ENCODE results near the gene NECTIN1.
A peak's percentile ranks its signal among the peaks of the same experiment; 100 is the strongest.

NECTIN1 gene

DNA sequence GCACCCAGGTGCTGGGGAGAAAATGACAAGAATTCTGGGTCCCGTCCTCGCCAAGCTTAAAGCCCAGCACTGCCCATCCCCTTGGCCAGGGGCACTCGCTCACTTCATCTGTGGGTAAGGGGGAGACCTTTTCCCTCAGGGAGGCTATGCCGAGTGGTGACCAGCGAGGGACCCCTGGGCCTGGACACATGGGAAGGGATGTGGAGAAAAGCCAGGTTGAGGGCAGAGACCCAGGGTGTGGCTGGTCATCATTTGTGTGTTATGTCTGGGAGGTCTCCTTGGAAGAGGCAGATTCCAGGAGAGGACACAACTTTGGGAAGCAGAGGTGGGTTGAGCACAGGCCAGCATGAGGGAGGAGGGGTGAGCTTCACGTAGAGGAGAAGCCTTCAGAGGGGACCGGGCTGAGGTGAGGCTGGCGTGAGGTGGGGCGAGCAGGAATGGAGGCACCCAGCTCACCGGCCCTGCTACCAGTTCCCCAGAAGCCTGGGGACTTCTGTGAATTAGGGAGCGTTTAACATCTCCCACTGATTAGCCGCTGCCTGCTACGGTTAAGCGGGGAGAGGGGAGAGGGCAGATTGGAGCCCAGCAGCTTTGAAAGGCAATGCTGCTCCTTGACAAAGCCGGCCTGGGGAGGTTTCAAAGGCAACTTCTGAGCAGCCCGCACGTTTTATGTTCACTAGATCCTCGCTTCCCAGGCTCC is 25.8 kb upstream of the NECTIN1 start:
- DNase-seq: no peak

DNA sequence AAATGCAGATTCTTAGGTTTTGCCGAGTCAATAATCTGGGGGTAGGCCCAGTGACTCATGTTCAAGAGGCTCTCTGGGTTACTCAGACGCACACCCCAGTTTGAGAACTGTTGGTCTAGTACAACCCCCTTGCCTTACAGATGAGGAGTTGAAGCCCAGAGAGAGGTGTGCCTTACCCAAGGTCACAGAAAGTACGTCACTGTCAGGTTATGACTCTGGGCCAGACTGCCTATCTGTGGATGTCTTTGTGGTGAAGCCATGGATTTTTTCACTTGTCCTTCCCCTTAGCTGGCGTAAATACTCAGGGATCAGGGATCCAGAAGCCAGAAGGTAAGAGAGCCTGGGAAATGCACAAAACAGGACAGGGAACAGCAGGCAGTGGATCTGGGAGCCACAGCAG is 25.2 kb upstream of the NECTIN1 start:
- no peak for DNase-seq

DNA sequence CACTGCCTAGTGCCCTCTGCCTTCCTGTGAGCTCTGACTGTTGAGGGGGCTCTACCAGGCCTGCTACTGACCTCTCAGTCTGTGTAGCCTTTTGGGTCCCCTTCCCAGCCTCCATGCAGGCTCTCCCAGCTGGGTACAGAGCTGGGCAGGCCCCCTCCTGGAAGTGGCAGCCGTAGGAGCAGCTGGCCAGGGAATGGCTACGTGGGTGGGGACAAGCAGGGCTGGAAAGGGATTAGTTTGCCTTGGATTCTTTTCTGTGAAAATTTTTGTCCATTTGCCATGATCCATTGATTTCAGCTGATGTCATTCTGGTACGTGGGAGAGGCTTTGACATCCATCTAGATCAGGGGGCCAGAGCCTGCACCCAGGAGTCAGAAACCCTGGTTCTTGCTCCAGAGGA is 23.9 kb upstream of the NECTIN1 start:
- no peak for DNase-seq

DNA sequence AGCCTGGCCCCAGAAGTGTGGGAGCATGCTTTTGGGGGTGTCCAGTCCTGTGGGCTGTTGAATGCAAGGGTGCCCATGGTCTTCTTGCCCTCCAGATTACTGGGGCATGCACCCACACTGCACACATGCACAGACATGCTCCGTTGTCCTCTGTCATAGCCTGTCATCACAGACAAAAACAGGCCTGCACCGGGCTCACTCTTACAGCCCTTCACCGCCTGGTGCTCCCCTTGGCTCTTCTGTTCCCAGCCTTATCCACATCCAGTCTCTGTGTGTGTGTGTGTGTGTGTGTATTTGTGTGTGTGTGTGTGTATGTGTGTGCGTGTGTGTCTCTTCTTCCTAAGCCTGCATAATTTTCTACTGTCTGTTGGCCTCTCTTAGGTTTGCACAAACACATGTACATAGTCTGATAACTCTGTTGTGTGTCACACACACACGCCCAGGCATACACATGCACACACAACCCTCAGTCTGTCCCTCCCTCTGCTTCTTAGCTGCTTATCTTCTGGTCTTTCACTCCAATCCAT is 23.4 kb upstream of the NECTIN1 start:
- no peak for DNase-seq

DNA sequence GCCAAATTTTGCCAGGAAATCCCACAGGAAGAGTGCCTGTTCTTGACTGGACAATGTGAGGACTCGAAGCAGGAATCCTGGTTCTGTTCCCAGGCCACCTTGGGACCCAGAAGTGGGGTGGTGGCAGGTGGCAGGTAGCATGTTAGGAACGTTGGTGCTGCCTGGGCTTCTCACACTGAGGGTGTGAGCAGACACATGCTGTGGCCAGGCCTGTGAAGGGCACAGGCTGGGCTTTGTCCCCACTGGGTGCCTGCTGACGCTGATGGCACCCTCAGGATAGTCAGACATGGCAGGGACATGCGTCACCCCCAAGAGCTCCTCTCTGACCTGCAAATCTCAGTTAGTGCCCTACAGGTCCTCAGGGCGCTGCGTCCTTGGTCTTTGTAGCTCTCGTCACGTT is 21.1 kb upstream of the NECTIN1 start:
- DNase-seq: no peak

DNA sequence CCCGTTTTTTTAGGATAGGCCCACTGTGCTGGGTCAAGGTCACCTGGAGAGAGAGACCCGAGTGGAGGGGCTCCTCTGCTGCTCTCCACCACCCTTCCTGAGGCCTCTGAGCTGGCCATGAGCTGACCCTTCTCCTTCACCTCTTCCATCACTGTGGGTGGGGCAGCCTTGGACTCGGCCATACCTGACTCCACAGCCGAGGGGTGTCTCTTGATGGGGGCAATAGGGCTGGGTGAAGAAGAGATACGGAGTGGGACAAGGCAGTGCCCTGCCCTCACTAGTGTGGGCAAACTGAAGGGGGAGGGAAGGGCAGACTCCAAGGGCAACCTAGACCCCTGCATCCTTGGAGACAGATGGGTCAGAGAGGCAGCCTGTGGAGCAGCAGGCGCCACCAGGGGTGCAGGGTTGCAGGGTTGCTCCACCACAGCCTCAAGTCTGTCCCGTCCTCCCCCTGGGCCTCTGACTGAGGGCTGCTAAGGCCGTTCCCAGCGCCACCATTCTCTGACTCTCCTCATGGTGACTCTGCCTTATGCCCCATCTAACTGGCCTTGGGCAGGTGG is 20.1 kb upstream of the NECTIN1 start:
- DNase-seq: no peak

DNA sequence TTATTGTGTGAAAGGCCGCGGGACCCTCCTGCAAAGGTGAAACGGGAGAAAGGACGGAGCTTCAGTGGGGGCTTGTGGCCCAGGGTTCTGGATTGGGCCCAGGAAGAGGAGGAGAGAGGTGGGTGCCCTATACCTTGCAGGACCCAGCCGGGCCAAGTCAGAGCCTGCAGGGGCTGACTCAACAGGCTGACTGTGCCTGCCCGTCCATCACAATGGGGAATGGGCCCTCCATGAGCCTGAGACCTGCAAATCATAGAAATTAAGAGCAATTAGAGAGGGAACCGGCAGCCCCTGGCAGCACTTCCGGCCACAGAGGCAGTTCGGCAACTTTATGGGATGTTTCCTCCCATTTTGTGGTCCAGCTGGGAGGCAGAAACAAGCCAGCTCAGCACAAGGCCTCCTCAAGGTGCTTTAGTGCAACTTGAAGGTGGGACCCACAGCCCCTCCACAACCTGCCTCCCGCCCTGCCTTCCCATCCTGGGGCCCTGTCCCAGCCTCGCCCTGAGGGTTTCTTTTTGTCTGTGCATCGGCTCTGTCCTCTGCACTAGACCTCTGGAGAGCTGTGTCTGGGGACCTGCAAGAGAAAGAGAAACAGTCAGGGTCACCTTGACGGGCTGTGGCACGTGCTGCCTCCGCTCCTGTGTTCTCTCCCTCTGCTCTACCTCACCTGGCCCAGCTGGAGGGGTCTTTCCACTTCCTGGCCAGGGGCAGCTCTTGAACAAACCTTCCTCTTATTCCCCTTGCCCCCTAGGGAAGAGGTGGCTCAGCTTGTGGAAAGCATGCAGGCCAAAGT is 19.1 kb upstream of the NECTIN1 start:
- no peak for DNase-seq

DNA sequence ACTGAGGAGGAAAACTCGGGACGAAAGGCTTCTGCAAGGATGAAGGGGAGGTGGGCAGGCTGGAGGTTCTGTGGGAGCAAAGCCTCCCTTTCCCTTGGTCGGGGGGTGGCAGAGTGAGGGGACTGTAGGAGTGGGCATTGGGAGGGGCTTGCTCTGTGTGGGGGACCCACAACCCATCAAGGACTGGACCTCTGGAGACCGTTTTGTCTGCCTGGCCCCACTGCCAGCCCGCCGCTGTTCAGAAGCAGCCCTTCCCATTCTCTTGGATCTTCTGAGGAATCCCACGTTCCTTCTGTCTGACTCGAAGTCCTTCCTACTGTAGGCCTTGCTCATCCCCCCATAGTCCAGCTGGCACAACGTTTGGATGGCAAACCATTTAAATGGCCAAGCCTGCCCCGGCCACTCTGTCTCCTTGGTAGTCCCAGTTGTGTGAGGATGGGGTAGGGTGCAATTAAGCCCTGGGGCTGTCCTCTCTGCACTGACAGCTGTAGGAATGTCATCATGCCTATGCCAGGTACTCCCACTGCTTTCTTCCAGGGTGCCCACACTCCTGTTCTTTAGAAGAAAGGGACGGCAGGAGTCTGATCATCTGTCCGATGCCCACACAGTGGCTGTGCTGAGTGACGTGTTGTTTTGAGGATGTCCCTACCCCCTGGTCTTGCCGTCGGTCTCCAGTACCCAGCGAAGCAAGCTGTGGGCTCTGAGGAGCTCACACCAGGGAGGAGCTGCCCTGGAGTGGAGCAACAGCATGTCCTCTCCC is 17.0 kb upstream of the NECTIN1 start:
- DNase-seq: no peak

DNA sequence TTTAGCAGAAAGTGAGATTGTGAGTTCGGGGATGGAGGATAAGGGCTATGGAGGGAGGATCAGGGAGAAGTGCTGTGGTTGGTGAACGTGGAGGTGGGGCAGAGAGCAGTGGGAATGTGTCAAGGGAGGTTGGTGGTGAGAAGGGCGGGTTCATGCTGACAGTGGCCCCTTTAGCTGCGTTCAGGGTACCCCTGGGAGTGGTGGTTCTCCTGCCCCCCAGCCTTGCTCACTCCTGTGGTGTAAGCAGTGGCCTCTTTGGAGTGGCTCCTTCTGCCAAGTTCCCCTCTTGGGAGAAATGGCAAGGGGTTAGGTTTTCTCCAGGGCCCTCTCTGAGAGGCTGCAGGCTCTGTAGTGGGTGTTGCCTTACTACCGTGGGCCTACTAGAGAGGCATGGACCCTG is 16.1 kb upstream of the NECTIN1 start:
- no peak for DNase-seq

DNA sequence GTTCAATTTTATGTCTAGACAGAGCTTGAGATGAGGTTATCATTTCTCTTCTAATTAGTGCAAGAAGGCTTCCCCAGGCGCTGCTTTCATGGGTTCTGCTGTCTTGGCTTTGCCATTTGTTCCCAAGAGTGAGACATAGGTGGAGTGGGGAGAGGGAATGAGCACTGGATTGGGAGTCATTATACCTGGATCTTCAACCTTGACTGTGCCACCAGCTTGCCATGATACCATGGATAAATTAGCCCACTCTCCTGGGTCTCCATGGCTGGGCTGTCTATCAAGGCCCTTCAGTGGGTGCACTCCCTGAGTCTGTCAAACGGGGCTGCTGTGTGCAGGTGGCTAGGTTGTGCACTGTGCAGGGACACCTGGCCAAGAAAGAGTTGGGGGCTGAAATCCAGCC is 15.6 kb upstream of the NECTIN1 start:
- DNase-seq: no peak

DNA sequence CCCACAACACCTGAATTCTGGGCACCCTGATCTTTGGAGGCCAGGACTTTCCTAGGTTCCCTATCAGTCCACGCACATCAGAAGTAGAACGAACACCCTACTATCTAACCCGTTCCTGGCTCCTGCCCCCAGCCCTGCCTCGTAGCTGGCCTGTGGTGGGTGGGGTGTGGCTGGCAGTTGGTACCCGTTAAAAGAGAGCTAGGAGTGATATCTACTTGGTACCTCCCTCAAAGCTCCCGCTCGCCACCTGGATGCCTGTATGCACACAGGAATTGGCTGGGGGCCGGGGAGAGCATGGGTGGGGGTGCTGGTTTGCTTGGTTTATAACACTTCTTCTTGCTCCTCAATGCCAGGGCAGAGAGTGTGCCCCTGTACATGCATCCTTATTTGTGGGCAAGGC is 14.0 kb upstream of the NECTIN1 start:
- DNase-seq: no peak

DNA sequence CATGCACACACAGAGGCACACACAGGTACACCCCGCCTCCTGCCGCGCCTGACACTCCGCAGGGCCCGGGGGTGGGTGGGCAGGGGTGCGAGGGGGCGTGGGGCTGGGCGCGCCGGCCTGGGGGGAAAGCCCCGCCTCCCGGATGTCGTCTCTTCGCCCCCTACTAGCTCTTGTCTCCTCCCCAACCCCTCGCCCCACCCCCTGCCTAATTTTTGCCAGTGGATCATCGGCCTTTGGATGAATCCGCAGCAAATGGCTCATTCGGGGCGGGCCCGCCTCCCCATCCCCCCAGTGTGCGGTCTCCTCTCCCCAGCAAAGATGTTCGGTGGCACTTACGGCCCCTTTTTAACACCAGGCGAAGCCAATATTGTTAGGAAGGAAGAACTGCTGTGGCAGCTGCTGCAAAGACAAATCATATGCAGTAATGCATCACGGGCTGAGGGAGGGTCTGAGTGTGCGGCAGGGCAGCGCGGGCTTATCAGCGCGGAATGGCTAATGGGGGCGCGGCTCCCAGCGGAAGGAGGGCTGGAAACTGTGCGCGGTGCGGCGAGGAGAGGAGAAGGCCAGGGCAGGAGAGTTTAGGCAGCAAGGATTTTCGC is 13.4 kb upstream of the NECTIN1 start:
- DNase-seq: no peak

DNA sequence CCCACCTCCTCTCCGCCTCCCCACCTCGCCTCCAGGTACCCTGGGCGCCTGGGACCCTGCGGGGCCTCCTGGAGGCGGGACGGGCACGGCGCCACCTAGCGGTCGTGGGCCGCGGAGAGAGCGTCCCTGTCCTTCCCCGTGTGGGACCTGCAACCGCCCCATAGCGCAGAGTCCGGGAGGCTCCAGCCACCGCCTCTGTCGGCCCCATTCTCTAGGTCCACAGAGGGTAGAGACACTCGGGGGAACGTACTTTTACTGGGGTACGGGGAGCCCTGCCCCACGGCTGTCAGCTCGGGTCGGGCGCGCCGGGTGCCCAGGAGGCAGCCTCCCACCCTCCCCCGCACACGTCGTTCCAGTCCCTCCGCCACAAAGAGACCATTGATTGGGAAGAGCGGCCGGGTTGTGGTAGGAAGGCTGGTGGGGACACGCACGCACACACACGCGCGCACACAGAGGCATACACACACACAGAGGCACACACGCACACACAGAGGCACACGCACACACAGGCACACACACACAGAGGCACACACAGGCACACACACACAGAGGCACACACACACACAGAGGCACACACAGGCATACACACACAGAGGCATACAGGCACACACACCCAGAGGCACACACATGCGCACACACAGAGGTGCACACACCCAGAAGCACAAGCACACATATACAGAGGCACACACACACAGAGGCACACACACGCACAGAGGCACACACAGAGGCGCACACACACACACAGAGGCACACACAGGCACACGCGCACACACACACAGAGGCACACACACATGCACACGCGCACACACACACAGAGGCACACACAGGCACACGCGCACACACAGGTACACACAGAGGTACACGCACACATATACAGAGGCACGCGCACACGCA is 12.6 kb upstream of the NECTIN1 start:
- DNase-seq: peak in 4 of 5 donors; percentile 24 to 49 (median 38)

DNA sequence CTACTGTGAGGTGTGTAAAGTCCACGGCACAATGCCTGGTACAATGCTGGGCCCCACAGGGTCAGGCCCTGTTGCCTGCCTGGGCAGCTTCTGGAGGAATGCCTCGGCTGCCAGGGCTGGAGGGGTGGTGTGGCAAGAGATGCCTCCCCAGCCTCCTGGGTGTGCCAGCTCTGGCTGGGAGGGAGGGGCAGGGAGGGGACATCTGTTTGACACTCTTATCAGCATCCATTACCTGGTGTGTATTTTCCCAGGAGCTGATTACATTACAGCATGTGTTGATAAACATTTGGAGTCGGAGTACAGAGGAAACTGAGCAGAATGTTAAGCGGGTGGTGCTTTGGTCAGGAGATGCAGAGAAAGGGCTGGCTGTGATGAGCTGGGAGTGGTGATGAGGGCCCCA is 11.0 kb upstream of the NECTIN1 start:
- no peak for DNase-seq

DNA sequence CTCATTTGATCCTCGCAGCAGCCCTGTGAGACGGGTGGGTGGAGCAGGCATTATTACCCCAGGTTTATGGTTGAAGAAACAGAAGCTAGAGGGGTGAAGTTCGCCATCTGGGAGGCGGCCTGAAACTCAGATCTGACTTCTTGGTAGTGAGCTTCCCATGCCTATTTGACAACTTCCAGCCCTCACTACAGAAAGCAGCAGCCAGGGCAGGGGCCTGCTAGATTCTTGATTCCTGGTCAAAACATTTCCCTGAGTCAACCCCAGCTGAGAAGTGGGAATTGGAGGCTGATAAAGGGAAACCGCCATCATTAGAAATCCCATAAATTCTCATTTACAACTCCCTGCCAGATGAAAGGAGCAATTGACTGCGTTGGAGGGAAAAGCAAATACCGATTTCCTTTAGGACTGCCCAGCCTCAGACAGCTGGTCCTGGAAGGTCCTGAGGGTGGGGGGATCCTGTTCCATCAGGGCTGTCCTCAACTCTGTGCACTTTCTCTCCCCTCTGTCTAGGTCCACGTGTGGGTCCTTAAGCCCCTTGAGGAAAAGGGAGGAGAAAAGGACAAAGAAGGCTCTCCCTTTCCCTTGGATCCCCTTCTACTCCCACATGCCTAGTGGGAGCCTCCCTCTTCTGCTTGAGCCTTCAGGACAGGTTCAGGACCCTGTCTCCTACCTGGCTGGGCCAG is 10.2 kb upstream of the NECTIN1 start:
- no peak for DNase-seq

DNA sequence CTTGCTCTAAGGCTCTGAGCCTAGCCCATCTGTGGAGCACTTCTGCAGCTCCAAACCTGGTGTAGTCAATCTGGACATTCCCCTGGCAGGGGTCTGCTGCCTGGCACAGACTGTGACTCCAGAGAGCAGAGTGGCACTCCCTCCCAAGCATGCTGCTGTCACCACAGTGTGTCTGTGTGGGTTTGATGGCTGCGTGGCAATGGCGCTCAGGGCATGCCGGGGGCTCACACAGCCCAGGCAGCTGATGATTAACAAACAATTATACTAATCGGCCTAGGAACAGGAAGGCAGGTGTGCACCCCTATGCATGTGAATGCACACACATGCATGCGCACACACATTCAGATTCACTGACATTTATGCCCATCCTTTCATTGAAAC is 9.0 kb upstream of the NECTIN1 start:
- no peak for DNase-seq

DNA sequence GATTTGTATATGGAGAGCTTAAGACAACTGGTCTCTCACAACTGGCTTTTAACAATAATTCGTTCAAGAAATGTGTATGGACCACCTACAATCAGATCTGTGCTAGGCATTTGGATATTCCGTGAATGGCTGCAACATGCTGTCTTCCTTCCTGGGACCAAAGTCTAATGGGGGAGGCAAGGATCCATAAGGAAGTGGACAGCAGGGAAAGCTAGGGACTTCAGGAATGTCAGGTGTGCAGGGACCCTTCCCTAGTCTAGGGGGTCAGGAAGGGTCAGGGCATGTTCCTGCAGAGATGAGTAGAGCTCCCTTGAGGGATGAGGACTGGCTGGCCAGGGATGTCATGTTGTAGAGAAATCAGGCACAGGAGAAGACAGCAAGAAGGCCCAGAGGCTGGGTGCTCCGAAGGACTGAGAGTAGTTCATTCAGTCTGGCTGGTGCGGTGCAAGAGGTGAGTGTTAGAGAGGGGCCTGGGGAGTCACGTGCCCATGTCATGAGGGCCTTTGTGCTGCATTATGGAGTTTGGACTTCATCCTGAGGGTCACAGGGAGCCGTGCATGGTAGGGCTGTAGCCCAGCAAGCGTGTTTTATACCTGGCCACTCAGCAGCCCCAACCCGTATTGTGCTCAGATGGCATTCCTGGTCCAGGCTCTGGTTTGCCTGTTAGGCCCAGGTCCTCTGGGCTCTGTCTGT is 8.5 kb upstream of the NECTIN1 start:
- DNase-seq: no peak

DNA sequence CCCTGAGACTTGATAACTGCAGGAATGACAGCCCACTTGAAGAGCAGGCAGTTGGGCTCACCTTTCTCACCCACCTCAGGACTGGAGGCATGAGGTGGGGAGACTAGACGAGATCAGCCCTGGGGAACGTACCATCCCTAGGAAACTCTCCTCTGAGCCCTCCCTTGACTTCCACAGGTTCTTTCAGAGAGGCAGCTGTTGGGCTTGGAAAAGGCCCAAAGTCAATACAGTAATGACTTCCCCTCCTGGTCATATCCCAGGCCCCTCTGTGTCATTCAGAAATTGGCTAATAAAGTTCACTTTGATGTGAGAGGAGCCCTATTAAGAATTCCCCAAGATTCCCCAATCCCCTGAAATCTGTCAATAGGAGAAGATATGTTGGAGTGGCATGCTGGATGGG is 5.8 kb upstream of the NECTIN1 start:
- no peak for DNase-seq

DNA sequence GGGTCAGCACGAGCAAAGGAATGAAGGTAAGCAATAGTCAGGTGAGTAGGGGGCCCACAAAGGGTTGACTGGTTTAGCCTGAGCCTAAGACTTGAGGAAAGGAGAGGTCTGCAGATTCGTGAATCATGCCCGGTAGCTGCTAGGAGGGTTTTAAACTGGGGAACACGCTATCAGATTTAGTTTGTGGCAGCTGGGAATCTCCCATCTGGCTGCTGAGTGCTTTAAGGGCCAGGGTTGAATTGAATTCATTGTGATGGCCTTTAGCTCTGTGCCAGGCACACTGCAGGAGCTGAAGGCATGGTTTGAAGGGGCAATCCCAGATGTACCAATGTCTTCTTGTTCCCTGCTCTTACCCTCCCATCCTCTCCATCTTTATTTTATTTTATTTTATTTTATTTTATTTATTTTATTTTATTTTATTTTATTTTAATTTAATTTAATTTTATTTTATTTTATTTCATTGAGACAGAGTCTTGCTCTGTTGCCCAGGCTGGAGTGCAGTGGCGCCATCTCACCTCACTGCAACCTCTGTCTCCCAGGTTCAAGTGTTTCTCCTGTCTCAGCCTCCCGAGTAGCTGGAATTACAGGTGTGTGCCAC is 1.9 kb upstream of the NECTIN1 start:
- DNase-seq: no peak

All from T-helper 1 cell (primary cell).